Measurements from ENCODE around the gene PRKCB.
"Not testable (repeated sequence)": the region's sequence is repeated elsewhere in the genome, so short reads cannot be mapped to it uniquely, and the experiment has no call there.

PRKCB gene

GRCh38 chr16:24191876-24192402 is 356.2 kb downstream of the PRKCB start:
- DNase-seq = no peak

GRCh38 chr16:24195221-24195620 is 359.4 kb downstream of the PRKCB start:
- DNase-seq = no peak

GRCh38 chr16:24198807-24199533 is 363.2 kb downstream of the PRKCB start:
- no peak for DNase-seq

- no peak for DNase-seq
Observed at GRCh38 chr16:24203675-24204074, 367.9 kb downstream of the PRKCB start.

- DNase-seq = no peak
Observed at GRCh38 chr16:24204150-24204665, 368.4 kb downstream of the PRKCB start.

GRCh38 chr16:24206926-24207325 is 371.1 kb downstream of the PRKCB start:
- DNase-seq = no peak

- no peak for DNase-seq
Observed at GRCh38 chr16:24208710-24209109, 372.9 kb downstream of the PRKCB start.

GRCh38 chr16:24214992-24215391 is 379.2 kb downstream of the PRKCB start:
- no peak for DNase-seq

- DNase-seq = no peak
Observed at GRCh38 chr16:24216961-24217360, 381.2 kb downstream of the PRKCB start.

GRCh38 chr16:24217461-24217860 is 381.7 kb downstream of the PRKCB start:
- DNase-seq = no peak

GRCh38 chr16:24218299-24218698 is 382.5 kb downstream of the PRKCB start:
- no peak for DNase-seq

- no peak for DNase-seq
Observed at GRCh38 chr16:24221219-24221618, 385.4 kb downstream of the PRKCB start.

- no peak for DNase-seq
Observed at GRCh38 chr16:24228514-24228913, 392.7 kb downstream of the PRKCB start.

GRCh38 chr16:24232936-24233335 is 397.2 kb downstream of the PRKCB start:
- DNase-seq = no peak

GRCh38 chr16:24234737-24235136 is 399.0 kb downstream of the PRKCB start:
- DNase-seq = no peak

GRCh38 chr16:24235806-24236205 is 400.0 kb downstream of the PRKCB start:
- no peak for DNase-seq

- DNase-seq = not testable (repeated sequence)
Observed at GRCh38 chr16:24238846-24239245, 403.1 kb downstream of the PRKCB start.

- DNase-seq = no peak
Observed at GRCh38 chr16:24246911-24247607, 411.3 kb downstream of the PRKCB start.

- no peak for DNase-seq
Observed at GRCh38 chr16:24253192-24253591, 417.4 kb downstream of the PRKCB start.

- peak; percentile 69 for DNase-seq
Observed at GRCh38 chr16:24255456-24256371, 419.9 kb downstream of the PRKCB start, which contains the start of gene CACNG3. TSS of gene CACNG3 (plus strand) at chr16:24256335. CDS start at chr16:24256755, 420 bp downstream.

GRCh38 chr16:24257958-24258357 is 422.2 kb downstream of the PRKCB start:
- DNase-seq = no peak

GRCh38 chr16:24258791-24259190 is 423.0 kb downstream of the PRKCB start:
- no peak for DNase-seq

GRCh38 chr16:24262816-24263215 is 427.0 kb downstream of the PRKCB start:
- DNase-seq = no peak
